ENCODE results near the gene NR1D1.
A peak's percentile ranks its signal among the peaks of the same experiment; 100 is the strongest.

The NR1D1 gene

DNA sequence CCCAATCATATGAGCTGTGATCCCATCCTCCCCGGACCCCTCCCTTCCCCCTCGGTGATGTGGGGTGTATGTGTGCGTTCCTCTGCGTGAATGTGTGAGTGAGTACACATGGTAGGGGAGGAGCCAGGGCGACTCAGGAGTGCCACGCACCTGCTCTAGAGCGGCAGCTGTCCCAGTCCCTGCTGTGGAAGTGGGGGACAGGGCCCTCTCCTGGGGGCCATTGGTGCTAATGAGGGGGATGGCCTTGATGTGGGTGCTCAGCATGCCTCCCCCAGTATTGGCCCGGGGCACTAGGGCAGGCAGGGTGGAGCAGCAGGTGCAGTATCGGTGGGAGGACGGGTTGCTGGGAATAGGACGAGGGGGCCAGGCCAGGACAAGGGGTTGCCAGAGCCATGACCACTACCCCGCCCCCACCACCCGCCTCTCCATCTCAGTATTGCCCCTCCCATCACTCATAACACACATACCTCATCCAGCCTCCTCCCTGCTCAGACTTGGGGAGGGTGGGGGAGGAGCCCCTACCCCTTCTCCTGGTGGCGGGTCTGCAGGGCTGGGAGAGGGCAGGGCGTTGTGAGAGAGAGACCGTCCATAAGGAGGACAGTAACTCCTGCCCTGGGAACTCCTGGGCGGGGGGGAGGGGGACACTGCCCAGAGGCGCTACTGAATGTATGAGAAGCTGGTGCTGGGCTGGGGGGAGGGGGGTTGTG, 8.5 kb downstream of the NR1D1 start:
- Histone ChIP-seq H3K27ac (peak overlapping the region; percentile 99), H3K27me3 (no peaks in the 10 kb centered on the region), H3K4me1 (peaks cover 76% of the 10 kb centered on the region), H3K4me2 (peak overlapping the region; percentile 99), H3K4me3 (no peak overlapping the region), H4K20me1 (no peaks in the 10 kb centered on the region), H3K36me3 (peaks cover 54% of the 10 kb centered on the region), H3K9ac (0 out of 2 replicates have a peak overlapping the region, but pooled peaks have one; percentile 84), H3K9me3 (no peaks in the 10 kb centered on the region)
- TF ChIP-seq Cebpa-rat (IDR thresholded peaks at IDR 0.05), result no peak

DNA sequence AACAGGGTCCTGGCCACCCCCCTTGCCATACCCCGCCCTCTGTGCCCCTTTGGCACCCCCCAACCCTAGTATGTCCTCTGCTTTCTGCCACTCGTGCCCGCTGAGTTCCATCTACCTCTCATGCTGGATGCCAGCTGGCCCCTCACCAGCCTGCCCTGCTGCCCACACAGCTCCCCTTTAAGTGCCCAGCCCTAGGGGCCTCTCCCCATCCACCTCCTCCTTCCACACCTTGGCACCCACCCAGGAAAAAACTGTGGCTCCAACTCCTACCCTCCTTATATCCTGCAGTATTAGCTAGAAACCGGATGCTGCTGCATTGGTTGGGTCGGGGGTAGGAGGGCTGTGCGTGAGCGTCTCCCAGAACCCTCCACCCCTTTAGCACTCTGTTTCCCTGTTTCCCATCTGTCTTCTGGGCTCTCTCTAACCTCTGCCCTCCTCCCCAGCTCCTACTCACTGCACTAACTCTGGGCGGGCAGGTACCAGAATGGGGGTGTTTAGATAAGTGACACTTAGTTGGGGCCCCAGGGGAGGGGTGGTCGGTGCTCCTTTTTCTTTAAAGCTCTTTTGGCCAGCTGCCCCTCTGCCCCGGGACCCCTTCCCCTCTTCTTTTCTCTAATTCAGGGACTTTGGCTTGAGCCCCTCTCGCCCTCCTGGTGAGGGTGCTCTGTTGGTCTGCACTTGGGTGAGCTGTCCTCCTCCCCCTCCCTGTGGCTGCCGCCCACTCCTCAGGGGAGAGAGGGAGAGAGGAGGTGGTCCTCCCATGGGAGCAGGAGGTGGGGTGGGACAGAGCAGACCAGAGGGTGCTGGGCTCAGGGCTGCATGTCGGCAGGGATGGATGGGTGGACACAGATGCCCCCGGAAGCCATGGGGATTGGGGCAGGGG, 9.9 kb downstream of the NR1D1 start:
- no peak overlapping the region for H3K4me3 ChIP-seq
- H3K4me1 ChIP-seq, result peaks cover 66% of the 10 kb centered on the region
- H3K9me3 ChIP-seq, result no peaks in the 10 kb centered on the region
- peak overlapping the region; percentile 99 for H3K4me2 ChIP-seq
- peak overlapping the region; percentile 78 for H3K27ac ChIP-seq
- peaks cover 64% of the 10 kb centered on the region for H3K36me3 ChIP-seq
- H4K20me1 ChIP-seq, result no peaks in the 10 kb centered on the region
- H3K27me3 ChIP-seq, result no peaks in the 10 kb centered on the region
- TF ChIP-seq Cebpa-rat (IDR thresholded peaks at IDR 0.05), result no peak
- H3K9ac ChIP-seq, result peak overlapping the region; percentile 69

DNA sequence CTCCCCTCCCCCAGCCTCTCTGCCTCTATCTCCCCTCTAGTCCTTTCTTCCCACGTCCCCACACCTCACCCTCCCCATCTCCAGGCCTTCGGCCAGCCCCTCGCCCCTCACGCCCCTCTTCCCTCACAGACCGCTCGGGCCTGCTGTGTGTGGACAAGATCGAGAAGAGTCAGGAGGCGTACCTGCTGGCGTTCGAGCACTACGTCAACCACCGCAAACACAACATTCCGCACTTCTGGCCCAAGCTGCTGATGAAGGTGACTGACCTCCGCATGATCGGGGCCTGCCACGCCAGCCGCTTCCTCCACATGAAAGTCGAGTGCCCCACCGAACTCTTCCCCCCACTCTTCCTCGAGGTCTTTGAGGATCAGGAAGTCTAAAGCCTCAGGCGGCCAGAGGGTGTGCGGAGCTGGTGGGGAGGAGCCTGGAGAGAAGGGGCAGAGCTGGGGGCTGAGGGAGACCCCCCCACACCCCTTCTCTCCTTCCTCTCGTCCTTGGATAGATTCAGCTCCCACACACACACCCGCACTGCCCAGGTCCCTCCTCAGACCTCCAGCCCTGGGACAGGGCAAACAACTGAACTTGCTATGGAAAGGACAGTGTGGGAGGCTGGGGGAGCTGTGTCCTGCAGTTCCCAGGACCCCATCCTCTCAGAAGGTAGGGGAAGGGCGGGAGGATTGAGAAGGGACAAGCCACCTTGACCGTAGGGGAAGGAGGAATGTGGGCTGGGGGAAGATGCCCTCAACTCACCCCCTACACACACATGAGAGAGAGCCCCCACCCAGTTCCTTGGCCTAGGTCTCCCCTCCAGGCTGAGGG, 11.1 kb downstream of the NR1D1 start:
- Histone ChIP-seq H3K9ac (peak overlapping the region; percentile 69), H3K9me3 (no peaks in the 10 kb centered on the region), H3K4me3 (no peak overlapping the region), H3K4me1 (peaks cover 55% of the 10 kb centered on the region), H3K27me3 (no peaks in the 10 kb centered on the region), H3K4me2 (peak overlapping the region; percentile 99), H3K27ac (peak overlapping the region; percentile 78), H3K36me3 (peaks cover 67% of the 10 kb centered on the region), H4K20me1 (no peaks in the 10 kb centered on the region)
- no peak for TF ChIP-seq Cebpa-rat (IDR thresholded peaks at IDR 0.05)

DNA sequence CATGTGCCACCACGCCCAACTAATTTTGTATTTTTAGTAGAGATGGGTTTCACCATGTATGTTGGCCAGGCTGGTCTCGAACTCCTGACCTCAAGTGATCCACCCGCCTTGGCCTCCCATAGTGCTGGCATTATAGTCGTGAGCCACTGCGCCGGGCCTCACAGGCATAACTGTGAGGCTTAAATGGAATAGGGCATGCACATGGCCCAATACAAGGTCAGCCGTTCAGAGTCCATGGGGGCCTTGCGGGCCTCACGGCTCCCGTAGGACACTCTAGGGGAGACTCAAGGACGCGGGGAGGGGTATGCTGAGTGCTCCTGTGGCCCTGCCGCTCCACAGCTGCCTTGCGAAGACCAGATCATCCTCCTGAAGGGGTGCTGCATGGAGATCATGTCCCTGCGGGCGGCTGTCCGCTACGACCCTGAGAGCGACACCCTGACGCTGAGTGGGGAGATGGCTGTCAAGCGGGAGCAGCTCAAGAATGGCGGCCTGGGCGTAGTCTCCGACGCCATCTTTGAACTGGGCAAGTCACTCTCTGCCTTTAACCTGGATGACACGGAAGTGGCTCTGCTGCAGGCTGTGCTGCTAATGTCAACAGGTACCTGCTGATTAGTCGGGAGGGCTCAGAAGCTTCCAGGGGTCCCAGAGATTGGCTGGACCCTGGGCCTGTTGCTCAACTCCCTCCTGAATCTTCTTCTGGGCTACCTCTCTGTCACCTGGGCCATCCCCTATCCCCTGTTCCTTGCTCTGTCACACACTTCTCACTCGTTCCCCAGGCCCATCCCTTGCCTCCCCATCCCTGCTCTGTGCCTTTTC, 12.3 kb downstream of the NR1D1 start:
- Histone ChIP-seq H4K20me1 (no peaks in the 10 kb centered on the region), H3K9ac (no peak overlapping the region), H3K27ac (peak overlapping the region; percentile 41; the same call in 1 of the 2 replicates), H3K27me3 (no peaks in the 10 kb centered on the region), H3K4me3 (no peak overlapping the region), H3K4me2 (no peak overlapping the region), H3K9me3 (no peaks in the 10 kb centered on the region), H3K36me3 (peaks cover 67% of the 10 kb centered on the region), H3K4me1 (peaks cover 43% of the 10 kb centered on the region)
- no peak for TF ChIP-seq Cebpa-rat (IDR thresholded peaks at IDR 0.05)

DNA sequence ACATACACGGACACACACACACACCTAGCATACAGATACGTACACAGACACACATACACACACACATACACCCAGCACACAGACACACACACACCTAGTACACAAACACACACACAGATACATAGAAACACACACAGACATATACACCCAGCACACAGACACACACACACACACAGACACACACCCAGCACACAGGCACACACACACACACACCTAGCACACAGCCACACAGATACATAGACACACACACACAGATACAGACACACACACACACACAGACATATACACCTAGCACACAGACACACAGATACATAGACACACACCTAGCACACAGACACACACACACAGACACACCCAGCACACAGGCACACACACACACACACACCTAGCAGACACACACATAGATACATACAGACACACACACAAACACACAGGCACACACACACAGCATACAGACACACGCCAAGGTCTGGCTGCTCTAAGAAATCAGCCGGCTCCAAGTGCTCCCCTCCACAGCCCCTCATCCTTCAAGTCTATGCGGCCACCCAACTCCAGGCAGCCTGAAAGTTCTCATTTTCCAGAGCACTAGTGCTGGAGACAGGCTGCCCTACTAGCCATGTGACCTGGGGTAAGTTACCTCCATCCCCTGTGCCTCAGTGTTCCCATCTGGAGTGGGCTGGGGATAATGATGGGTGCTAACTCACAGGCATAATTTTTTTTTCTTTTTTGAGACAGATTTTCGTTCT, 13.2 kb downstream of the NR1D1 start:
- Histone ChIP-seq H4K20me1 (no peaks in the 10 kb centered on the region), H3K4me2 (no peak overlapping the region), H3K27me3 (no peaks in the 10 kb centered on the region), H3K9me3 (no peaks in the 10 kb centered on the region), H3K4me1 (peaks cover 34% of the 10 kb centered on the region), H3K36me3 (peaks cover 70% of the 10 kb centered on the region), H3K27ac (no peak overlapping the region), H3K9ac (no peak overlapping the region), H3K4me3 (no peak overlapping the region)
- TF ChIP-seq Cebpa-rat (IDR thresholded peaks at IDR 0.05), result no peak

DNA sequence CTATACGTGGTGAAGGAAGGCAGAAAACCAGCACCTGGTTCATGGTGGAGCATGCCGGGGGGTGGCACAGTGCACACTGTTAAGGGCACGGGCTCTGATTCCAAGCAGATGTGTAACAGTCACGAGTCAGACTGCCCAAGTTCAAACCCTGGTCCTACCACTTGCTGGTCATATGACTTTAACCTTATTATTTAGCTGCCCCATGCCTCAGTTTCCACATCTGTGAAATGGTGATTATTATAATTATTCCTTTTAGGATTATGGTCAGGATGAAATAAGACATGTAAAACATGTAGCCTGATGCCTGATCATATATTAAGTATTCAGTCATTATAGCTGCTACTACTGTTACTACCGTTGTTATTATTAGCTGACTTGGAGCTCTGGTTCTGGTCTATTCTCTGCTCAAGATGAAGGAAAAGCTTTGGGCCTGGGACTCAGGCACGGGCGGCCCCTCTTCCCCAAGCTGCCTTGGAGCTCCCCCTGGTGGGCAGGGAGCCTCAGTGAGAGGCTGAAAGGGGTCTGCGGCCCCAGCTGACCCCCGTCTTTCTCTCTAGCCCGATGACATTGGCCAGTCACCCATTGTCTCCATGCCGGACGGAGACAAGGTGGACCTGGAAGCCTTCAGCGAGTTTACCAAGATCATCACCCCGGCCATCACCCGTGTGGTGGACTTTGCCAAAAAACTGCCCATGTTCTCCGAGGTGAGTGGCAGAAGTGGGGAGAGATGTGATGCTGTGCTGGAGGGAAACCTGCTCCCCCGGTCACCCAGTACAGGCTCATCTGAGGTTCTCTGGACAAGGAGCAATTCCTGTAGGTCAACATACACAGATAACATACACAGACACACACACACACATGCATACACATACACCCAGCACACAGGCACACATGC, 14.0 kb downstream of the NR1D1 start:
- no peak overlapping the region for H3K4me2 ChIP-seq
- H3K9ac ChIP-seq, result no peak overlapping the region
- H3K9me3 ChIP-seq, result no peaks in the 10 kb centered on the region
- H4K20me1 ChIP-seq, result no peaks in the 10 kb centered on the region
- no peak for TF ChIP-seq Cebpa-rat (IDR thresholded peaks at IDR 0.05)
- no peak overlapping the region for H3K4me3 ChIP-seq
- H3K27me3 ChIP-seq, result no peaks in the 10 kb centered on the region
- H3K36me3 ChIP-seq, result peaks cover 70% of the 10 kb centered on the region
- H3K27ac ChIP-seq, result no peak overlapping the region
- H3K4me1 ChIP-seq, result peaks cover 26% of the 10 kb centered on the region

DNA sequence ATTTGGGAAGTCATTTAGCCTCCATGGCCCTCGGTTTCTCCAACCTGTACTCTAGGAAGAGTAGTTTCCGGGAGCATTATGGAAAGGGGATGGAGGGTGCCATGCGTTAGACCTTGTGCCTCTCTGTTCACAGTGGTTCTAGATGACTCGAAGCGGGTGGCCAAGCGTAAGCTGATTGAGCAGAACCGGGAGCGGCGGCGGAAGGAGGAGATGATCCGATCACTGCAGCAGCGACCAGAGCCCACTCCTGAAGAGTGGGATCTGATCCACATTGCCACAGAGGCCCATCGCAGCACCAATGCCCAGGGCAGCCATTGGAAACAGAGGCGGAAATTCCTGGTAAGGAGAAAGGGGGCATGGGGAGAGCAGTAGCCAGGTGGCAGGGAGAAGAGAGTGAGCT, 15.9 kb downstream of the NR1D1 start:
- Histone ChIP-seq H3K36me3 (peaks cover 84% of the 10 kb centered on the region), H3K4me3 (no peak overlapping the region), H3K27me3 (no peaks in the 10 kb centered on the region), H3K4me1 (peaks cover 6% of the 10 kb centered on the region), H3K4me2 (no peak overlapping the region), H3K9ac (no peak overlapping the region), H3K27ac (no peak overlapping the region), H3K9me3 (no peaks in the 10 kb centered on the region), H4K20me1 (no peaks in the 10 kb centered on the region)
- no peak for TF ChIP-seq Cebpa-rat (IDR thresholded peaks at IDR 0.05)

DNA sequence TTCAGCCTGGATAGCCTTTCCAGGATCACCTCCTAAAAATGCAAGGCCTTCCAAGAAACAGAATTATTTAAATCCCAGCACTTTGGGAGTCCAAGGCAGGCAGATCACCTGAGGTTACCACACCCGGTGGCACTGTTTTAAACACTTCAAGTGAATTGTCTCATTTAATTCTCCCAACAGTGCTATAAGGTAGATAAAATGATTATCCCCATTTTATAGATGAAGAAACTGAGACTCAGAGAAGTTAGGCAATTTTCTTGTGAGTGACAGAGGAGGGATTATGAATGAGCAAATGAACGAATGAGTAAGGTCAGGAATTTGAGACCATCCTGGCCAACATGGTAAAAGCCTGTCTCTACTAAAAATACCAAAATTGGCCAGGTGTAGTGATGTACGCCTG, 20.8 kb downstream of the NR1D1 start:
- Histone ChIP-seq H4K20me1 (no peaks in the 10 kb centered on the region), H3K27me3 (no peaks in the 10 kb centered on the region), H3K9ac (no peak overlapping the region), H3K4me3 (no peak overlapping the region), H3K4me2 (no peak overlapping the region), H3K36me3 (peaks cover 75% of the 10 kb centered on the region), H3K27ac (no peak overlapping the region), H3K4me1 (peaks cover 35% of the 10 kb centered on the region), H3K9me3 (no peaks in the 10 kb centered on the region)
- TF ChIP-seq Cebpa-rat (IDR thresholded peaks at IDR 0.05), result no peak

Measured in BLaER1 (cell line).